Loucy (cell line): Measurements from ENCODE around the gene PKD1.

Source experiments
- H2AFZ ChIP-seq: fragments of 200-600 bp; sonication (generic); 2 replicates; pipeline ENCODE4 v1.6.0; 2016; ENCODE audit warnings: antibody characterized with exemption, mild to moderate bottlenecking, low read length, moderate library complexity
- H3F3A ChIP-seq: fragments of 200-600 bp; 2 replicates; pipeline ENCODE4 v1.6.0; 2016; ENCODE audit warnings: antibody characterized with exemption, low read depth, mild to moderate bottlenecking
- H3K27me3 ChIP-seq: fragments of 200-600 bp; sonication (generic); 2 replicates; pipeline ENCODE4 v1.6.1; 2014; ENCODE audit warnings: low read length, mild to moderate bottlenecking; ENCODE audit not compliant: insufficient read depth, poor library complexity, severe bottlenecking
- H3K36me3 ChIP-seq: fragments of 200-600 bp; sonication (generic); 2 replicates; pipeline ENCODE4 v1.6.1; 2016; ENCODE audit warnings: low read length; ENCODE audit not compliant: insufficient read depth
- H3K4me1 ChIP-seq: fragments of 200-600 bp; sonication (generic); 2 replicates; pipeline ENCODE4 v1.5.1; 2014; ENCODE audit warnings: low read length, mild to moderate bottlenecking; ENCODE audit not compliant: insufficient read depth, poor library complexity, severe bottlenecking
- H3K4me2 ChIP-seq: fragments of 200-600 bp; sonication (generic); 2 replicates; pipeline ENCODE4 v1.6.0; 2014; ENCODE audit warnings: antibody characterized with exemption, low read length, low read depth, mild to moderate bottlenecking; ENCODE audit not compliant: poor library complexity, severe bottlenecking
- H3K4me3 ChIP-seq: fragments of 200-600 bp; sonication (generic); 2 replicates; pipeline ENCODE4 v1.5.1; 2014; ENCODE audit warnings: low read length, mild to moderate bottlenecking, mixed read lengths; ENCODE audit not compliant: poor library complexity, severe bottlenecking
- H3K79me2 ChIP-seq: fragments of 200-600 bp; sonication (generic); 2 replicates; pipeline ENCODE4 v1.6.1; 2014; ENCODE audit warnings: low read length; ENCODE audit not compliant: insufficient read depth
- H3K9ac ChIP-seq: fragments of 200-600 bp; sonication (generic); 2 replicates; pipeline ENCODE4 v1.6.0; 2014; ENCODE audit warnings: mild to moderate bottlenecking, low read depth, low read length, moderate library complexity; ENCODE audit not compliant: poor library complexity, severe bottlenecking
- H3K9me2 ChIP-seq: fragments of 200-600 bp; sonication (generic); replicated peaks from 2 replicates; pipeline ENCODE4 v1.6.1; 2016; ENCODE audit warnings: low read depth, low read length, mixed read lengths
- H3K9me3 ChIP-seq: fragments of 200-600 bp; sonication (generic); 2 replicates; pipeline ENCODE4 v1.6.1; 2014; ENCODE audit warnings: mild to moderate bottlenecking, antibody characterized with exemption, low read length, low read depth; ENCODE audit not compliant: insufficient read depth
- H4K20me1 ChIP-seq: fragments of 200-600 bp; sonication (generic); 2 replicates; pipeline ENCODE4 v1.6.0; 2014; ENCODE audit warnings: antibody characterized with exemption, low read length, mild to moderate bottlenecking; ENCODE audit not compliant: insufficient read depth, poor library complexity, severe bottlenecking
- EZH2phosphoT487 ChIP-seq: fragments of 200-600 bp; IDR thresholded peaks from 2 replicates; pipeline ENCODE4 v1.6.1; 2018; ENCODE audit warnings: antibody characterized with exemption, mild to moderate bottlenecking, moderate library complexity, borderline replicate concordance
- TF ChIP-seq, protein P1 (sequence below): fragments of 200-600 bp; sonication (generic); conservative IDR thresholded peaks from 2 replicates; pipeline ENCODE4 v1.5.1; 2014; ENCODE audit warnings: mild to moderate bottlenecking, antibody characterized with exemption, low read length

Gene PKD1

DNA sequence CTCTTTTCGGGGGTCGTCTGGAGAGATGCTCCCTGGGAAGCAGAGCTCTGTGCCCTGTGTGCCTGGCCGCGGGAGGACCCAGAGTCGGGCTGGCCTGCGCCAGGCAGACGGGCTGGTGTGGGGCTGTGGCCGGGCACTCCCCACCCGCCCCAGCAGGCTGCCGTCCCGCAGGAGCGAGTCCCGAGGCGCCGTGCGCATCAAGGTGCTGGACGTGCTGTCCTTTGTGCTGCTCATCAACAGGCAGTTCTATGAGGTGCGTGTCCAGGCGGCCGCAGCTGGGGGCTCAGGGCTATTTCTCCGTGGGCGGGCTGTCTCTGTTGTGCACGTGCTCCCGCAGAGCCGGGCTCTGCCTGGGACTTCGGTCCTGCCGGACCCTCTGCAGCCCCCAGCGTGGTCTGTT is 72.9 kb downstream of the PKD1 start:
- H3K4me2 ChIP-seq: no peak overlapping the region
- no peaks in the 10 kb centered on the region for H3K27me3 ChIP-seq
- H3K36me3 ChIP-seq: no peaks in the 10 kb centered on the region
- H3K9ac ChIP-seq: no peak overlapping the region
- no peaks in the 10 kb centered on the region for H3K9me2 ChIP-seq
- no peaks in the 10 kb centered on the region for H3K4me1 ChIP-seq
- TF ChIP-seq EZH2phosphoT487: no peak
- H4K20me1 ChIP-seq: no peaks in the 10 kb centered on the region
- no peaks in the 10 kb centered on the region for H3F3A ChIP-seq
- H2AFZ ChIP-seq: no peak overlapping the region
- no peaks in the 10 kb centered on the region for H3K79me2 ChIP-seq
- no peaks in the 10 kb centered on the region for H3K9me3 ChIP-seq
- H3K4me3 ChIP-seq: no peak overlapping the region

DNA sequence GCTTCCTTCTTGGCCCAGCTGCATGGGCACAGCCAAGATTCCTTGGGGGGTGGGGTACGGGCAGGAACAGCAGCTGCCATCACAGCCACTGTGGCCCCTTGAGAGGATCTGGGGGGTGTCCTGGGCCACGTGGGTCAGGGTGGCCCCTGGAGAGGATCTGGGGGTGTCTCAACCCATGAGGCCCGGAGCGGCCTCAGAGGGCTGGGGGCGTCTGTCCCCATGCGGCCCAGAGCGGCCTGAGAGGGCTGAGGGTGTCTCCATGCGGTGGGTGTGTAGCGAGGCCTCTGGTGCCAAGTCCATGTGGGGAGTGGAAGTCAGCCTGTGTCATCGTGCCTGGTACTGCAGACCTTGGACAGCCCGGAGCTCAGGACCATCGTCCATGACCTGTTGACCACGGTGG is 74.2 kb downstream of the PKD1 start:
- H3K27me3 ChIP-seq: no peaks in the 10 kb centered on the region
- no peaks in the 10 kb centered on the region for H4K20me1 ChIP-seq
- no peaks in the 10 kb centered on the region for H3K9me2 ChIP-seq
- H3K9ac ChIP-seq: no peak overlapping the region
- H3K36me3 ChIP-seq: no peaks in the 10 kb centered on the region
- H3K4me2 ChIP-seq: no peak overlapping the region
- no peaks in the 10 kb centered on the region for H3K4me1 ChIP-seq
- no peaks in the 10 kb centered on the region for H3K79me2 ChIP-seq
- H2AFZ ChIP-seq: no peak overlapping the region
- no peaks in the 10 kb centered on the region for H3K9me3 ChIP-seq
- H3F3A ChIP-seq: no peaks in the 10 kb centered on the region
- TF ChIP-seq, protein P1, sequence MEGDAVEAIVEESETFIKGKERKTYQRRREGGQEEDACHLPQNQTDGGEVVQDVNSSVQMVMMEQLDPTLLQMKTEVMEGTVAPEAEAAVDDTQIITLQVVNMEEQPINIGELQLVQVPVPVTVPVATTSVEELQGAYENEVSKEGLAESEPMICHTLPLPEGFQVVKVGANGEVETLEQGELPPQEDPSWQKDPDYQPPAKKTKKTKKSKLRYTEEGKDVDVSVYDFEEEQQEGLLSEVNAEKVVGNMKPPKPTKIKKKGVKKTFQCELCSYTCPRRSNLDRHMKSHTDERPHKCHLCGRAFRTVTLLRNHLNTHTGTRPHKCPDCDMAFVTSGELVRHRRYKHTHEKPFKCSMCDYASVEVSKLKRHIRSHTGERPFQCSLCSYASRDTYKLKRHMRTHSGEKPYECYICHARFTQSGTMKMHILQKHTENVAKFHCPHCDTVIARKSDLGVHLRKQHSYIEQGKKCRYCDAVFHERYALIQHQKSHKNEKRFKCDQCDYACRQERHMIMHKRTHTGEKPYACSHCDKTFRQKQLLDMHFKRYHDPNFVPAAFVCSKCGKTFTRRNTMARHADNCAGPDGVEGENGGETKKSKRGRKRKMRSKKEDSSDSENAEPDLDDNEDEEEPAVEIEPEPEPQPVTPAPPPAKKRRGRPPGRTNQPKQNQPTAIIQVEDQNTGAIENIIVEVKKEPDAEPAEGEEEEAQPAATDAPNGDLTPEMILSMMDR: no peak
- TF ChIP-seq EZH2phosphoT487: no peak
- H3K4me3 ChIP-seq: no peak overlapping the region

DNA sequence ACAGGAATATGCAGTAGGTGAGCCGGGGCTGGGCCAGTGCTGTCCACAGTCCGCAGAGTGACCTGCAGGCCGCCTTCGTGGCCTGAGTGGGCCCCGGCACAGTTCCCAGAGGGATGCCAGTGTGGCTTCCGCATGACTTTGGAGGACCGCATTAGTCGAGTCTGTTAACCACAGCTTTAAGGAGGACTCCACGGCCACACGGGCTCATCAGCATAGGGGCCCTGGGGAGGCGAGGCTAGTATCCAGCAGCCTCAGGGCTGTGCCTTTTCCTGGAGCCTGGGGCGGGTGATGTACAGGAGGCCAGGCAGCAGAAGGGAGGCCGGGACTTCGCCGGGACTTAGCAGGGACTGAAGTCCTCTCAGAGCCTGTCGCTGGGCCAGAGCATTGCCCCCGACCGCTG is 74.7 kb downstream of the PKD1 start:
- no peaks in the 10 kb centered on the region for H3K79me2 ChIP-seq
- H3K9me3 ChIP-seq: no peaks in the 10 kb centered on the region
- H3K4me3 ChIP-seq: no peak overlapping the region
- no peaks in the 10 kb centered on the region for H3K4me1 ChIP-seq
- no peak overlapping the region for H2AFZ ChIP-seq
- no peaks in the 10 kb centered on the region for H3K36me3 ChIP-seq
- H3K4me2 ChIP-seq: no peak overlapping the region
- H4K20me1 ChIP-seq: no peaks in the 10 kb centered on the region
- H3F3A ChIP-seq: no peaks in the 10 kb centered on the region
- no peaks in the 10 kb centered on the region for H3K9me2 ChIP-seq
- no peak for TF ChIP-seq EZH2phosphoT487
- TF ChIP-seq, protein P1: no peak
- no peak overlapping the region for H3K9ac ChIP-seq
- no peaks in the 10 kb centered on the region for H3K27me3 ChIP-seq

DNA sequence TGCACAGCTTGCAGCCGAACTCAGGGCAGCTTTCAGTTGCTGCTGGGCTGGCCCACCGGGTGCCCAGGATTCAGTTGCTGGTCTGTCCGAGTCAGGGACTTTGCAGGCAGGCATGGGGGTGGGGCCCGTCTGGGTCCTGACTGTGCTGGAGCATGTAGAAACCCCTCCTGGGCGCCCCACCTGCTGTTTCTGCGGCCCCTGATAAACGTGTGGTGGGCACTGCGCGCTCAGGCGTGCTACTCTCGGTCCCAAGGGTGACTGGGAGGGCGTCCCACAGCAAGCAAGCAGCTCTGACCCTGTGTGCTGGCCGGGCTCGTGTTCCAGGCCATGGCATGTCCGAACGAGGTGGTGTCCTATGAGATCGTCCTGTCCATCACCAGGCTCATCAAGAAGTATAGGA is 75.4 kb downstream of the PKD1 start:
- Histone ChIP-seq H2AFZ (no peak overlapping the region), H3K9ac (no peak overlapping the region), H3K4me1 (no peaks in the 10 kb centered on the region), H3K79me2 (no peaks in the 10 kb centered on the region), H4K20me1 (no peaks in the 10 kb centered on the region), H3K36me3 (no peaks in the 10 kb centered on the region), H3K9me3 (no peaks in the 10 kb centered on the region), H3K9me2 (no peaks in the 10 kb centered on the region), H3K4me3 (no peak overlapping the region), H3K27me3 (no peaks in the 10 kb centered on the region), H3K4me2 (no peak overlapping the region), H3F3A (no peaks in the 10 kb centered on the region)
- TF ChIP-seq EZH2phosphoT487: no peak
- TF ChIP-seq, protein P1: no peak
